Central memory CD4-positive, alpha-beta T cell (primary cell): ENCODE data around the gene FAM53B.

Experiments used
- DNase-seq: peaks from one replicate; pipeline ENCODE4 v3.0.0; 2022

FAM53B gene

DNA sequence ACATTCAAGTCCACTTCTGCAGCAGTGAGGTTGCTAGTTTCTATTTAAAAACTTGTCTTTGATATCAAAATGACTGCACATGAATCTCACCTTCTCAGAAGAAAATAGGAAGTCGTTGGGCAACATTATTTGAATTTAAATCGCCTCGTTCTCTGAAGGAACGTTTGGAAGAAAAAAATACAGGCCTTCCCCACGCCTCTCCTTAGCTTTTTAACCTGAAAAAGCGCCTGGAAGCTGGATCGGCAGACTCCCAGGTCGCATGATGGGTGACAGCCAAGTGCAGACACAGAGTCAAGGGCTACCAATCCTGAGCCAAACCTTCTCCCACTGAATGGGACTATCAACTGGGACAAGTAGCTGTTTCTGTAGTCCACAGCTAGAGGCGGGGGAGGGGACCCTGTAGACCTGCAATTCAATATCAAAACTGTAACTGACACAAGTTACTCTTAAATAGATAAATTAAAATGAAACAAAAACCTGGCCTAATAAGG, 2.2 kb downstream of the FAM53B start:
- DNase-seq = peak; percentile 31

DNA sequence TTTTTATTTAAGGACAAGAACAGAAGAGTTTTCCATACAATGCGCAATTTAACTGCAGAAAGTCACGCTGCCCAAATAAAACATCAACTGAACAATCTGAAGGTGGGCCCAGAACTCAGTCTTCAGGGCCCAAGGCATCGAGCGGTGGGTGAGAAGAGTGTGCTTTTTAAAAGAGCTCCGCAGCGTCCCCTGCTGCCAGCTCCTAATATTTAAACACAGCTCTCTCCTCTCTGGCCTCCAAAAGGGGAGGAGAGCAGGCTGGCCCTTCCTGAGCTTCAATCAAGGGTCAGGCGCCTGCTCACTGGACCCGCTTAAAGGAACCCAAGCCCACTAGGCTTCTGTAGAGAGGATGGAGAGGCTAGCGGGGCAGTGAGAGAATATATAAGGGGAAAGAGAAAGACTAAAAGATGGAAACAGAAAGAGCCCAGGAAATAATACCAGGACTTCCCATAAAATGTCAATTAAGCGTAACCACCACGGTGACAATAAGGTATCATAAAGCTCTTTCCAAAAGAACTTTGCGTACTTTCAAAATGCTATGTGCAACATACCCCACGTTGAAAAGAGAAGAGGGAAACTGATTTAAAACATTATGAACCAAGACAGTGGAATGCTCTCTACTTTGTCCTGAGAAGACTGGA, 2.8 kb downstream of the FAM53B start:
- DNase-seq = peak; percentile 74

DNA sequence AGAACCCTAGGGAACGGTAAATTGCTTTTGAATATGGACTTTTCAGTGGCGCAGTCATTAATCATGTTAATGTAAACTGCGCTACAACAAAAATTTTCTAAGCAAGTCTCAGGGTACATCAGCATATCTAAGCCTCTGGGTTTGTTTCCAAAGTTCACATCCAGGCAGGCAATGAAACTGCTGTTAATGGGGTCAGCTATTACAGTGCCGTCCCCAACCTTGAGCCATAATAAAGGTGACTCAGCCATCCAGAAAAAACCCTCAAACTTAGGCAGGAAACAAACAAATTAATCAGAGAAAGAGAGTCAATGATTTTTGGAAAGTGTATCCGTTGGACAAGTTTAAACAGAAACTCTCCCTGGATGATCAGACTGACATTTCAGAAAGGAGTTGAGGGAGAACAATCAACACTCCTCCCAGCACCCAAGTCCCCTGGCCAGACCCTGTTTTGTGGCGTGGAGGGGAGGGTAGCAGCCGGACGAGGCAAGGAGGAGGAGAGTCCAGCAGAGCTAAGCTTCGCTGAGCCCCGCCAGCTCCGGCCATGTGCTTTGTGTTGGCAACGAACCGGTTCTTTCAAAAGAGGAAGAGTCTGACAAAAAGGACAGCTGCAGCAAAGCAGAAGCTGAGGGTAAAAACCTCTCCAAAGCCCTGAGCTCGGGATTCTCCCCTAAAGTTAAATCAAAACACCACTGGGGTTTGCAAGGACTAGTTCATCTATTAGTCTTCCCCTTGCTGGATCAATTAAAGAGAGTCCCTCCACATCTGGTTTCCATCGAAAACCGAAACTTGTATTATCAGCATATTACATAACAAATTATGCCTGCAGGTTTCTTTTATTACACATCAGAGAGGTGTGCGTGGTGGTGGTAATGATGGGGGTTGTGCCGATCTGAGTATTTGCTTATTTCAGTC, 3.6 kb downstream of the FAM53B start:
- no peak for DNase-seq

DNA sequence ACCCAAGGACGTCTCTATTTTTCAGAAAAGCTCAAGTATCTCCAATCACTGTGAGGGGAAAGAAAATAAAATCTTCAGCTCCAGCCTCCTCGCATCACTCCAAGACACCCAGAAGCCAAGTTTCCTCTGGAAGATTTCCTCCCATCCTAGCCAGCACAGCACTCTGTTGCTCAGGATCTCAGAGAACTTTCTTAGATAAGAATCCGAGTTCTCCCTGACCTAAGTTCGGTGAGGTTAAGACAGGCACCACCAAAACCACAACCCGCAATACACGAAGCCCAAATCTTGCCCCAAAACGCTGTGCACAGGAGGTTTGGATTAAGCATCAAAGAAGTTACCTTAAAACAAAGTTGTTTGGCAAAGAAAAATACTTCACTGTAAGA, 4.2 kb downstream of the FAM53B start:
- peak; percentile 48 for DNase-seq

DNA sequence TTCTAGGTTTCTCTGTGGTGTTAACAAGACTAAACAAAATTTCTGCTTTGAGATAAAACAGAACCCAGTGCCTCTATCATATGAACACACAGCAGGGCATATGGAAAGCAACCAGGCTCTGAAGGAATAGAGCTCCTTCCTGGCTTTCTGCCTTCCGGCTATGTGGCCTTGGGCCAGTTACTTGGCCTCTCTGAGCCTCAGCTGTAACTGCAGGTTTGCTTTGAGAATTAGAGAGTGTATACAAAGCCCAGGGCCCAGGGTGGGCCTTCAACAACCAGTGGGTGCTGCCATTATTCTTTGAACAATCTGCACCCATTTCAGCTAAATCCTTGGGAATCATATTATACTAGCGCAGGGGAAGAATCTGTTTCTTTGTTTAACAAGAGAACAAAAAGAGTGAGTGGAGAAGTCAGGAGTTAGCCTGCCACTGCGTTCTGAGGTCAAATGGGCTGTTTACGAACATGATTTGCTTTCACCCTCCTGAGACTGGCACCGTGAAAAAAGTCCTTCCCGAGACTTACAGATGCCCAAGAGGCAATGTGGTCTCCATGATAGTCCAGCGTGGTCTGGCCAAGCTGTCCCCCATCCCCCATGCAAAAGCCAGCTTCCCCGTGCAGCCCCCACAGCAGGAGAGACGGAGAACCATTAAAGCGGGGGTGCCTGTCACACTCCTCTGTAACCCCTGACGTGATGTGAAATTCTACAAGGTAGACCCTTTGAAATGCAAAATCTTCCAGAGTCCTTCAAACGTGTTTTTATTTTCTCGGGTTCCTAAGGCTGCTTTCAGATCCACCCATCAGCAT, 4.9 kb downstream of the FAM53B start:
- DNase-seq = no peak

DNA sequence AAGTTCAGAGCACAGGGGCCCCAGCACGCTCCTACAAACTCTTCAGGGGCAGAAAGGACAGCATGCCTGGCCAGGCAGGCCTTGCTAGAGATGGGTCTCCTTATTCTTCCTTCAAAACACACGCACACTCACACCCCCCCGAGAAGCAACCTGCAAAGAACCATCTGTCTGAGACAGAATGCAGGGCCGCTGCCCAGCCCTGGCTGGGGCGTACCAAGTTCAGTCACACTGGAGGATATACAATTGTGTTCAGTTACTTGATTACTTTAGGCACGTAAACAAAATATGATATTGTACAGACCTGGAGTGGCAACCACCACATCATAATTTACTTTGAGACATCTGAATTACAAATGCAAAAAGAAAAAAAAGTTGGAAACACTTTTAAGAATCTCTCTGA, 5.7 kb downstream of the FAM53B start:
- DNase-seq = no peak

DNA sequence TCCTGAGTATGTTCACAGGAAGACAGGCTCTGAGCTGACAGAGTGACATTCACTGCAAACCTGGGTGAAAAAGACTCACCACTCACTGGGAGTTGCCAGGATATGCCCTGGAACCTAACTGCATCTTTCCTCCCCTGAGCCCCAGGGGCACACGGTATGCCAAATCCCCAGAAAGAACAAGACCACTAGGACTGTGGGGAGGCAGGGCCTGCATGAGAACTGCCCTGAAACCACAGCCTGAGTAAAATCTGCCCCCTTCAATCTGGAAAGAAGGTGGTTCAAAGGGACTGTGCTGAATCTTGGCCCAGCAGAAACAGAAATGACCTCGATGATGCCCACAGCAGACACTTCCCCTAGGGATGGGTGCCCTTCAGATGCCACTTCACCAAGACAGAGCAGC, 6.5 kb downstream of the FAM53B start:
- no peak for DNase-seq

DNA sequence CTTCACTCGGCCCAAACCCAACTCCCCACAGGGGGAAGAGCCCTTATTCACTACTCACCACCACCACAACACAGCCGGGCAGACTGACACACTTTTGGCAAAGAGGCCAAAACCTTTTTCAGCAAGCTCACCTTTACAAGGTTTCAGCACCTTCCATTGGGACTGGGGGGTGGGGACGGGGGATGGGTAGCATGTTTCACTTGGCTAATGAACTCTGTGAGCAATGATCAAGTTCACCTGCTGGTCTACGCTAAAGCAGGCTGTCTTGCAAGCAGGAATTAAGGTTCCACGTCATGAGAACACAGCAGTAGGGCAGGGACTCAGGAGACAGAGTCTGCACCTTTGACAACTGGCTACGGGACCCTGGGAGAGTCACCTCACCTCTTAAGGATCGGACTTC, 7.0 kb downstream of the FAM53B start:
- no peak for DNase-seq

DNA sequence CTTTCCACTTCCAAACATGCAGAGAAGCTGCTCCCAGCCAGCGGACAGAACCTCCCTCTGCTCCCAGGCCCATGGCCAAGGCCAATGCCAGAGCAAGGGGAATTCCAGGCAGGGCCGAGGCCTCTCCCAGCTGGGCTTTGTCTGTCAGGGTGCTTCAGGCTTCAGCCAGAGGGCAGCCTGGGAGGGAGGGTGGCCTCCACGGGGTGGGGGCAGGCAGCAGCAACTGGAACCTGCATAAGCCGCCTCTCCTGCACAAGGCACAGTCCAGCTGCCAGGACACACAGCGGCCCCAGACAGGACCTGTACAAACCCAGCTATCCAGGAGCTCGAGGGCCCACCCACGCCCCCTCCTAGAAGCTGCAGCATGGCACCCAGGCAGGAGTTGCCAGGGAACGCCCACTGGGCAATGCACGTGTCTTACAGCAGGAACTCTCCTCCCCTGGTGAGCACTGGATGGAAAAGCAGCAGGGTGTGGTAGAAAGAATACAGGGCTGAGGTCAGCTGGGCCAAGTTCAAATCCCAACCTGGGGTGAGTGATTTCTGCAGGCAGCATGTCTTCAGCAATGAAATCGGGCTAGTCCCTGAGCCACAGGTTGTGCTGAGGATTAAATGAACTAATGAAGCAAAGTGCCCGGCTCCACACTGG, 7.6 kb downstream of the FAM53B start:
- DNase-seq = no peak

DNA sequence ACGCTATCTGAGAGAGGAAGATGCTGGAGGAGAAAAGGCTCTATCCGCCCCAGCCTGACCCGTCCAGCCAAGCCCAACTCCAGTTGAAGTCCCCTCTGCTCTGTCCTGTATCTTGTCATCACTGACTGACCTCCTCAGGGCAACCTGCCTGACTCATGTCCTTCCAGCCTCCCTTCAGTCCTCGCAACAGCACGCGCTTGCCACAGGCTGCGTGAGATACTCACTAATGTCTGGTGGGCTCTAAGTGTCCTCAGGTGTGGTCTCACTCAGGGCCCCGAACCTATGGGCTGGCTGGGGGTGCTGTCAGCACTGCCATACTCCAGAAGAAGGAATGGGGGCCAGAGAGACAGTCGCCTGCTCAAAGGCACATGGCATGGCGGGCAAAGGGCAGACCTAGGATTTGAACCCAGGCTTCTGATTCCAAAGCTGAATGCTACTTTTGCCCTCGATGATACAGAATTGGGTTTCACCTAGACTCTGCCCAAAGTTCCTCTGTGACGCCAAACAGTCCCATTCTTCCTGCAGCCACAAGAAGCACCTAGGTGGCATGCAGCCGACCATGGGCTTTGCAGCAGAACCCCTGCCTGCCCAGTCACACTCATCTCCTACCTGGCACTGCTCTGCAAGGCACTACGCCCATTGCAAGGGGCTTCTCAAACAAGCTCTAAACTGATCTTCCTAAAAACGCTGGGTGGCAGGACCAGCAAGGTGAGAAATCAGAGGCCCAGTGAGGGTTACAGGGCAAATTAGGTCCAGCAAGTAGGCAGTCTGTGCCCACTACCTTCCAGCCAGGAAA, 8.5 kb downstream of the FAM53B start:
- DNase-seq = no peak

DNA sequence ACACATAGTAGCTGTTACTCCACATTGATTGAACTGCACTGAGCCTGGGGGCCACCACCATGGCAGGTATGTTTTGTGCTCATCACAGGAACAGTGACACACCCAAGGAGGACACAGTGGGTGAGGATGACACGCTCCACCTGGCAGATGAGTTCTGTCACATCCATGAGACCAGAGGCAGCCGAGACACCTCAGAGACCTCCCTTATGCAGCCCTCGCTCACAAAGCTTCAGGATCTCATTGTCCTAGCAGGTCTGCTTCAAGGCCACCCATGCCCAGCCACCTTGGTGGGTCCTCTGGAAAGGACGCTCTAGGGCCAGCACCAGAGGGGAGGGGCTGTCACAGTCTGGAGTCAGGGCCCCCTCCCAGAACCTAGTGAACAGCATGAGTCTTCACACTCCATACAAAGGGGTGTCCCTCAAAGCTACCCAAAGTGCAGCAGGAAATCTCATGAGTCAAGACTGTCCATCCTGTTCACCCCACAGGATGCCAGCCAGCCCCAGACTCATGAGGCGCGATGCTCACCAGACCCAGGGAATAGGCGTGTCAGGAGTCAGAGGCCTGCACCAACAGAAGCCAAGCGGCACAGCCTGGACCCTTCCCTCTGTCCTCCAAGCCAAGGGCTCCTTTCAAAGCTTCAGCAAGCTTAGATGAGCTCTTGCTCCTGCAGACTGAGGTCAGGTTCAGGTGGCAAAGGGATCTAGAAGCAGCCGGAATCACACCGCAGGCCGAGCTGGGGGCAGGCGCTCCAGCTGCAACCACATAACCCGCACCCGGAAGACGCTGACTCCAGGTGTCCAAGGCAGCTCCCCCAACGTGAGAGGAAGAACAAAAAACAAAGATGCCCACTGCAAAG, 9.6 kb downstream of the FAM53B start:
- DNase-seq = no peak

DNA sequence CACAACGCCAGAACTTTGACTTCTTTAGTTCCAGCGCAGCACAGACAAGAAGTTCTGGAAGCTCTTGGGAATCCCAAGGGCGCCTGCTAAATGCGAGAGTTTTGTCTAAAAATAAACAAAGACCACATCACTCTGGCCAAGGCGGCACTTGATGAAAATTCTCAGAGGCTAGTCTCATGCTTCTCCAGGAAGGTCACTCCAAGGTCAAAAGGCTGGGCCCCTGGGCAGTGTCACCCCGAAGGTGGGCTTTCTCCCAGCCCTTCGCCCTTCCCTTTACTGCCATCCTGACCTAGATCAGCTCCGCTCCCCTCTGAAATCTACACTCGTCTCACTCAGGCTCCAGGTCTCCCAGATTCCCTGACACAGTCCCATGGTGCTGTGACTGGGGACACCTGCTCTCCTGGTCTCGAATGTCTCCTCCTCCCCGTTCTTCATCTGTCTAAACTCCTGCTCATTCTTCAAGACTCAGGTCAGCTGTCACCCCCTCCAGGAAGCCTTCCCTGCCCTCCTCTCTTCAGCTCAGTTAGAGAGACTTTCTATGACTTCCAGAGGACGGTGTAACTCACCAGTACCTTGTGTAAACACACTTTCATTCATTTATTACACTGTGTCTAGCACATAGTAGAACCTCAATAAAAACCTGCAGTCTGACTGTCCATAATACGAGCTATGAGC, 10.5 kb downstream of the FAM53B start:
- DNase-seq = no peak

DNA sequence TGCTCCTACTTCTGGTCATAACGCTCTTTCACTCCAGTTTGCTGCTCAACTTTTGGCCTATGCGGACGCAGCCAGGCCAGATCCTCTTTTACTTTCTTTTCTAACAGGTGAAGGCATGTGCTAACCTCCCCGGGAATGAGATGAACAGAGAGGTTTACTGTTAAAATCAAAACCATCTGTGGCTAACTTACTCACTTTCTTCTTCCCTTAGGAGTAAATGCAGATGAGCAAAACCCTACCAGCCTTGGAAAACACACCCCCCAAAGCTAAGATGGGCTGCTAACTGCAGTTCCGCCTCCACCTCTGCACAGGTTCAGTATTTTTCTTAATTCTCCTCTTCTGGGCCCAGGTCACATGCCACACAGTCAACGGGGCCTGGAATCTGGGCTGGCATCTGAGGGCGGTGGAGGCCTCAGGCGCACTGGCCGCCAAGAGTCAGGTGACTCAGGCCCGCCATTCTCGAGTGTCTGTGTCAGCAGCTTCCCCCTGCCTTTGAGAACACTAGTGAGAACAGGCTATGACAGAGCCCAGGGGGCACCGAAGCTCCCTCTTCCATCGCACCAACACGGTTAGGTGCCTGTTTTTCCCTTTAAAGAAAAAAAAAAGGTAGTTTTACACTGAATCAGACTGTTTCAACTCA, 11.1 kb downstream of the FAM53B start:
- peak; percentile 42 for DNase-seq

DNA sequence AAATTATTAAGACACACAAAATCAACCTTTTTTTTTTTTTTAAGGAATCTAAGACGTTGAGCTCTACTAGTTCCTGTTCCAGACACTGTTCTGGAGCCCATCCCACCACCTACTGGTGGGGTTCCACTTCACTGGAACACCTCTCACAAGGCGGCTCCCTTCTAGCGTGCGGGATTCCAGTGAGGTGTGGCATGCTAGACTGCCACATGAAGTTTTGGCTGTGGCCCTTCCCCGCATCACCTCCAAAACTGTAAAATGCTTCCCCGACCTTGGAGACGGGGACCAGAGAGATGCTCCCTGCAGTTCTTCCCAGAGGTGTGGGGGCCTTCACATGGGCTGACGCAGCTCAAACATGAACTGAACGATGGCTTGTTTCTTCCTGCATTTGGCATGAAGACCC, 12.6 kb downstream of the FAM53B start:
- no peak for DNase-seq

DNA sequence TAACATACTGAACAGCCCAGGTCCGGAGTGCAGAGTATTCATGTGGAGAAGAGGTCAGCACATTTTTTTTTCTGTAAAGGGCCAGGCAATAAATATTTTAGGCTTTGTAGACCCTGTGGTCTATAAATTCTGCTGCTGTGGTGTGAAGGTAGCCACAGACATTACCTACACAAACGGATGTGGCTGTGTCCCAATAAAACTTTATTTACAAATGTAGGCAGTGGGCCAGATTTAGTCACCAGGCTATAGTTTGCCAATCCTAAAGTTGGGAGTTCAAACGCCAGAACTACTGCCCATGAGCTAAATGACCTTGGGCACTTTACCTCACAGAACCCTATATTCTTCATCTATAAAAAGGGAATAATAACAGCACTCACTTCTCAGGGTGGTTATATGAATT, 13.4 kb downstream of the FAM53B start:
- DNase-seq = no peak

DNA sequence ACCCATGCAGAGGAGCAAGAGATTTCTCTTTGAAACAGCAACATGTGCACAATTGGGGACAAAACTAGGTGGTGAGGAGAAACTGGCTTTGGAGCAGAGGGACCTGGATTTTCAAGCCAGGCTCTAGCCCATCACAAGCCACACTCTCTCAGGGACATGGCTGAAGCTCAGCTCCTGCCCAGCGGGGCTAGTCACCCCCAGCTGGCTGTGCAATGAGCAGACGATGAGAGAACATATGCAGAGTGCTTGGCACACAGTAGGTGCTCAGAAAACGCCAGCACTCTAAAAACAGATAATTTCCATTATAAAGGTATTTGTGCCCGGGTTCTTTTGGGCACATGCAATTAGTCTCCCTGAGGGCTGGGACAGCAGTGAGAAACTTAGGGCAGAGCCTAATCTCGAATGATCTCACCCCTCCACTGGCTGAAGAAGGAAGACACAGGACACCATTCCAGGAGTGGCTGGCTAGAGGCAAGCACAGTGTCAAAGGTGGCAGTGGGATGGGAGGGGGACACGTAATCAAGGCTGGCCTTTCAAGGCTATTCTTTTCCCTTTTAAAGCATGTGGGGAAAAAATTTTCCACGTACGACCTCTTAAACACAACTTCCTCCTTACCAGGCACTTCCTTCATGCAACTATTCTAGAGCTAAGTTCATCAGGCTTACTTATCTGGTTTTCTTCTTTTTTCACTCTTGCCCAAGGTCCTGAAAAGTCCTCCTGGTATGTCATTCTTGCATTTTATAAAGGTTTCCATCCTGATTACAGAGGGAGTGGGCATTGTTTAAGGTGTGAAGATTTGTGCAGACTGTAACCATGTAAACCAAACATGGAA, 15.1 kb downstream of the FAM53B start:
- no peak for DNase-seq

DNA sequence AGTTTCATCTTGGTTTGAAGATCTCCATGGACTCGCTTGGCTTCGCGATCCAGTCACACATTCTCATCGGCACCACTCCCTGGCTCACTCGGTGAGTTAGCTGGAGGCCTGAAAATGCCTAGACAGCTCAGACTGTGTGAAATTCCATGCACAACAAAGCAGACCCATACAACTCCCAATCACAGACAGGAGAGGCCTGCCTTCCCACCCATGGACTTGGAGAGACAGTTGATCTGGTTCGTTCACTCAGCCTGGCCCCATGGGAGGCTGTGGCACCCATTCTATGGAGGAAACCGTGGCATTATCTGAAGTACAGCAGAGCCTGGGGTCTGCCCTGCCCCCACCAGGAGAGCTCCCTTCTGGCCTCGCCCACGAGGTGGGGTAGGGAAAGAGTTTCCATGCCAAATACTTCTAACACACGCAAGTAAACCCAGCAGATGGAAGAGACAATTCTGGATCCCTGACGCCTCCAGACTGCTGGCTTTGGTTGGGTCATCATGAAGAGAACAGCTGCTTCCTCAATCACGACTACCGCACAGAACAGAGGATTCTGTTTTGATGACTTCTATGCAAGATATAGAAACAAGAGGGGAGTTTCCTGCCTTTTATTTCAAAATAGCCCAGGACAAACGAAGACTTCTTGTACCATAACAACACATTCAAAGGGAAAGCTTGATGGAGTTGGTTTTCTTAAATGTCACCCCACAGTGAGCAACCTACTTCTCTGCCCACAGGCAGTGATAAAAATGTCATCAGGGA, 15.9 kb downstream of the FAM53B start:
- DNase-seq = peak; percentile 45

DNA sequence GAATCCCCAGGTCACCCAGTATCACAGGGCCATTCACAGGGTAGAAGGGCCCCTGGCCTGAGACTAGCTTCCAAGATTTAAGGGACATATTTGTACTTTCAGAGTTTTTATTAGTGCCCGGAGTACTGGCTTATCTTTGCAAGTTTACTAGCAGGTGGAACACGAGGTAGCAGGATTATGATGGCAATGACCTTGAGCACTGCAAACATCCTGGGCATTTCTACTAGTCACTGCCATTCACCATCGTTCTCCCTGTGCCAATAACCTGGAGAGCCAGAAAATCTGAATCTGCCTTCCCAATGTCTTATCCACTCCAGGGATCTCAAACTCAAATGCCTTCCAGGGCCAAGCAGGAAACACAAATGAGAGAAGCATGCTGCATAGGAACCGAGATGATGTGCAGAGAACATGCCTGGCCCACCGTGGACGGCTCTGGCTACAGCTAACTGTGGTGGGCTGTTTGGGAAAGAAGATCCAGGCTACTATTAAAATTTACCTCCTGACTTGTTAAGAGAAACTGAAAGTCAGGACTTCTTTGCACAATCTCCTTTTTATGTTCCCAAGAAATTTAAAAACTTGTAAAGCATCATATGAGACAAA, 16.7 kb downstream of the FAM53B start:
- no peak for DNase-seq
